Measurements from ENCODE around the gene SORBS1. TPM values are rescaled to one million over a fixed set of nuclear protein-coding genes. Genes with fewer than 3 reads are reported as not detected.

The SORBS1 gene
- total RNA-seq, 6 experiments from 2014 or later: 0.05 to 0.26 (median 0.18) TPM

DNA sequence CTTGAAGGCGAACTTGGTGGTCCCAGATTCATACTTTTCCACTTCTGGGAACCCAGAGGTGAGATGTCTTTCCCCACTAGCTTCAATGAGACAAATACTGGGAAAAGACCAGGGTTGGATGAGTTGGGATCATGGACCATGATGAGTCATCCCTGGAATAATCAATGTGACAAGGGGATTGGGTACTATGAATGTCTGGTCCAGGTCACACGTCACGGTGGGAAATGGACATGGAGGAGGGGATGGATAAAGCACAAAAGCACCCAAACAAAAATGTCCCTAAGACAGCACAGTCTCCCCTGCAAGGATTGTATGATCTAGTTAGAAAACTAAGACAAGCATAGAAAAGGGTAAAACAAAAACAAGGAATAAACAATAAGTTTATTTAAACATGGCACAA lies 12.4 kb upstream of the SORBS1 start:
- Mint-ChIP-seq H3K27me3 (ENCODE audit: insufficient read depth) (peaks cover 5% of the 10 kb centered on the region), H3K4me1 (ENCODE audit: low read depth) (no peaks in the 10 kb centered on the region), H3K36me3 (ENCODE audit: low read depth) (no peaks in the 10 kb centered on the region), H3K4me3 (no peak overlapping the region), H3K27ac (no peak overlapping the region), H3K9me3 (no peaks in the 10 kb centered on the region)
- DNase-seq: no peak
- TF ChIP-seq, protein P1, sequence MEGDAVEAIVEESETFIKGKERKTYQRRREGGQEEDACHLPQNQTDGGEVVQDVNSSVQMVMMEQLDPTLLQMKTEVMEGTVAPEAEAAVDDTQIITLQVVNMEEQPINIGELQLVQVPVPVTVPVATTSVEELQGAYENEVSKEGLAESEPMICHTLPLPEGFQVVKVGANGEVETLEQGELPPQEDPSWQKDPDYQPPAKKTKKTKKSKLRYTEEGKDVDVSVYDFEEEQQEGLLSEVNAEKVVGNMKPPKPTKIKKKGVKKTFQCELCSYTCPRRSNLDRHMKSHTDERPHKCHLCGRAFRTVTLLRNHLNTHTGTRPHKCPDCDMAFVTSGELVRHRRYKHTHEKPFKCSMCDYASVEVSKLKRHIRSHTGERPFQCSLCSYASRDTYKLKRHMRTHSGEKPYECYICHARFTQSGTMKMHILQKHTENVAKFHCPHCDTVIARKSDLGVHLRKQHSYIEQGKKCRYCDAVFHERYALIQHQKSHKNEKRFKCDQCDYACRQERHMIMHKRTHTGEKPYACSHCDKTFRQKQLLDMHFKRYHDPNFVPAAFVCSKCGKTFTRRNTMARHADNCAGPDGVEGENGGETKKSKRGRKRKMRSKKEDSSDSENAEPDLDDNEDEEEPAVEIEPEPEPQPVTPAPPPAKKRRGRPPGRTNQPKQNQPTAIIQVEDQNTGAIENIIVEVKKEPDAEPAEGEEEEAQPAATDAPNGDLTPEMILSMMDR (IDR thresholded peaks at IDR 0.05): no peak

DNA sequence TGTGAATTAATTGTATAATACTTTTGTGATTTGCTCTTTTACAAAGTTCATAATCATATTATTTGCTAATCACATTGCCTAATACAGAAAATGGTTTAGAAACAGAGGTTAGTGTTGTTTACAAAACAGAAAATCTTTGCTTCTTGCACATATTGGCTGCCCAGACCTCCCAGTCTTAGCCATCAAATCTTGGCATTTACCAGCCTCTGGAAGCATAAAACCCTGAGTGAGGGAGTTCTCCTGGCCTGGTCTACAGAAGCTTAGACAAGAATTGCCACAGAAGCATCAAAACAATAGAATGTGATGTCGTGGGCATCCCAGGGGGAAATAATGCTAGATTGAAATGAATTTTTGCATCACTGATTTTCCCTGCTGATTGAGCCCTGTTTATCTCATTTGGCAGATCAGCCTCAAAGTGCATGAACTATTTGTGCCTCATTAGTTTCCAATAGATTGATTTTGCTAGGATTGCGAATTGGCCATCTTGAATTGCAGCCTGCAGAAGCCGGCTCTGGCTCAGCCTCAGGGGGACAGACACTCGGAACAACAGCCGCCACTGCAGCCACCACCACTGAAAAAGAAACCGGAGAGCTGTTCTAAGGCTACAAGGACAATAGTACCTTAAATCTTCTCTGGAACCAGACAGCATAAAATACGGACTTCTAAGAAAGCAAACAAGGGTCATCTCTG lies 11.1 kb upstream of the SORBS1 start:
- TF ChIP-seq, protein P1 (IDR thresholded peaks at IDR 0.05): no peak
- Mint-ChIP-seq H3K4me3 (no peak overlapping the region), H3K9me3 (no peaks in the 10 kb centered on the region), H3K4me1 (ENCODE audit: low read depth) (no peaks in the 10 kb centered on the region), H3K27me3 (ENCODE audit: insufficient read depth) (peaks cover 3% of the 10 kb centered on the region), H3K36me3 (ENCODE audit: low read depth) (no peaks in the 10 kb centered on the region), H3K27ac (no peak overlapping the region)
- no peak for DNase-seq

DNA sequence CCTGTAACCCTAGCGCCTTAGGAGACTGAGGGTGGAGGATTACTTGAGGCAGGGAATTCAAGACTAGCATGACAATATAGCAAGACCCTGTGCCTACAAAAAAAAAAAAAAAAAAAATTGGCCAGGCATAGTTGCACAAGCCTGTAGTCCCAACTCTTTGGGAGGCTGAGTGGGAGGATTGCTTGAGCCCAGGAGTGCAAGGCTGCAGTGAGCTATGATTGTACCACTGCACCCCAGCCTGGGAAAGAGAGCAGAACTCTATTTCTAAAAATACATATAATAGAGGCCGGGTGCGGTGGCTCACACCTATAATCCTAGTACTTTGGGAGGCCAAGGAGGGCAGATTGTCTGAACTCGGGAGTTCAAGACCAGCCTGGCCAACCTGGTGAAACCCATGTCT lies 10.2 kb upstream of the SORBS1 start:
- no peak overlapping the region for H3K27ac Mint-ChIP-seq
- H3K4me3 Mint-ChIP-seq: no peak overlapping the region
- no peaks in the 10 kb centered on the region for H3K4me1 Mint-ChIP-seq (ENCODE audit: low read depth)
- no peaks in the 10 kb centered on the region for H3K9me3 Mint-ChIP-seq
- DNase-seq: no peak
- no peaks in the 10 kb centered on the region for H3K36me3 Mint-ChIP-seq (ENCODE audit: low read depth)
- TF ChIP-seq, protein P1 (IDR thresholded peaks at IDR 0.05): no peak
- H3K27me3 Mint-ChIP-seq (ENCODE audit: insufficient read depth): peaks cover 4% of the 10 kb centered on the region

DNA sequence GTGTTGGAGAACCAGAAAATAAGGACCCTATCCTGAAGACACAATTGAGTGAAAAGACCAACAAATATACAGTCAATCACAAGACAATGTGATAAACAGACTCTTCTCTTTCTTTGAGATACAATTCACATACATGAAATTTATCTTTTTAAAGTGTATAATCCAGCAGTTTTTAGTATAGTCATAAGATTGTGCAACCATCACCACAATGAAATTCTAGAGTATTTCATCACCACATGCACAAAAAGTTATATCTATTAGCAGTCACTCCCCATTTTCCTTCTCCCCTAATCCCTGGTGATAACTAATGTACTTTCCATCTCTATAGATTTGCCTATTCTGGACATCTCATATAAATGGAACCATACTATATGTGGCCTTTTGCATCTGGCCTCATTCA lies 8.2 kb upstream of the SORBS1 start:
- Mint-ChIP-seq H3K4me1 (ENCODE audit: low read depth) (no peaks in the 10 kb centered on the region), H3K27ac (no peak overlapping the region), H3K9me3 (no peaks in the 10 kb centered on the region), H3K4me3 (no peak overlapping the region), H3K27me3 (ENCODE audit: insufficient read depth) (peaks cover 8% of the 10 kb centered on the region), H3K36me3 (ENCODE audit: low read depth) (no peaks in the 10 kb centered on the region)
- TF ChIP-seq, protein P1 (IDR thresholded peaks at IDR 0.05): no peak
- no peak for DNase-seq

DNA sequence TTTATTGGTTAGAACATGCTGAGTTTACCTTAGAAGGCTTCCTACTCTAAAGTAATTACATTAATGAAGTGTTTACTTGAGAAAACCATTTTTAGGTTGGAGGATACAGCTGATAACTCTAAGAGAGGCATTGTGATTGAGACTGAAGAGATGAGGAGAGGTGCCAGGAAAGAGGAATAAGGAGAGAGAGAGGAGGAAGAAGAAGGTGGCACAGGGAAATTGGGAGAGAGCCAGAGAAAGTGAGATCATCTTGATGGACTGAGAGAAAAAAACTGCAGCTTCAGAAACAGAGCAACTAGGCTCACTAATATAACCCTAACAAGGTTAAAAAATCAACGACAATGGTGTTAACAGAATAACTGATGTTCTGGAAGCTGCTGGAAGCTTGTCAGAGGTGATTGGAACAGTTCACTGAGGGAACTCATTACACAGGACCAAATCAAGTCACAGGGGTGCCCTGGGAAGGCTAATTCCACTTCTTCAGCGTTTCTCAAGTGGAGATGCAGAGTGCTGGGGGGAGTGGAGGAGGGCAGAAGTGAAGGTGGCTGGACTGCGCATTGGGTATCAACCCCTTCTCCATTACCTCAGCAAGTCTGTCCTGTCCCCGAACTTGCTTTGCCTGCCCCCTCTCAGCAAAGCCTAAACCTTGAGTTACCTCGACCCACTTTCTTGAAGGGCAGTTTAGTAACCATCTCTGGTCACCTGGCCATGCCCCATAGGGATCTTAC lies 6.9 kb upstream of the SORBS1 start:
- H3K27me3 Mint-ChIP-seq (ENCODE audit: insufficient read depth): peaks cover 5% of the 10 kb centered on the region
- H3K4me1 Mint-ChIP-seq (ENCODE audit: low read depth): no peaks in the 10 kb centered on the region
- no peak overlapping the region for H3K27ac Mint-ChIP-seq
- no peak overlapping the region for H3K4me3 Mint-ChIP-seq
- no peaks in the 10 kb centered on the region for H3K9me3 Mint-ChIP-seq
- no peaks in the 10 kb centered on the region for H3K36me3 Mint-ChIP-seq (ENCODE audit: low read depth)
- DNase-seq: no peak
- TF ChIP-seq, protein P1 (IDR thresholded peaks at IDR 0.05): no peak

All from HFFc6 (cell line).